H1 (cell line): ENCODE results near the gene NEO1. TPM values are rescaled to one million over a fixed set of nuclear protein-coding genes. Genes with fewer than 3 reads are reported as not detected.

Experiments
- BCL11A ChIP-seq, 2 experiments: IDR thresholded peaks; one replicate each; pipeline ENCODE4 v1.6.1; 2011; ENCODE audit warnings: low read depth in 2 of 2, low read length in 2 of 2, mild to moderate bottlenecking in 2 of 2
- GABPA ChIP-seq: IDR thresholded peaks from 2 replicates; pipeline ENCODE4 v1.6.1; 2011; ENCODE audit warnings: mild to moderate bottlenecking, low read length, moderate library complexity, borderline replicate concordance; ENCODE audit not compliant: insufficient read depth
- JUN ChIP-seq: IDR thresholded peaks from 2 replicates; pipeline ENCODE4 v1.6.1; 2011; ENCODE audit warnings: low read depth, mild to moderate bottlenecking, improper control_type of control experiment, low read length
- polyA plus RNA-seq, 7 experiments: library from polyadenylated mRNA; depleted of rRNA in 3 of 7; stranded (reverse) in 5 of 7; unstranded in 2 of 7; fragments of >200 nt in 5 of 7; fragments of 200-250 nt in 2 of 7; gene quantifications; 1 replicate in 5 of 7; 2 replicates in 1 of 7; 4 replicates in 1 of 7; pipeline versions ENCODE4 v1.2.1 to v1.2.3, GENCODE V29; 2011 to 2013; ENCODE audit warnings: missing spikeins in 2 of 7, mixed read lengths in 2 of 7
- total RNA-seq: library from RNA; stranded (reverse); fragmentation: NEBNext Ultra II Directional; extraction: Animal tissue kit (Norgen Biotek cat#: 25700); gene quantifications from 2 replicates; pipeline ENCODE4 v1.2.1, GENCODE V29; 2021

NEO1 gene
- total and polyA plus RNA-seq, 2 of the 8 experiments (the other 6 are each of a cell fraction or from before 2014, with no cell fraction given): 36.0 to 51.0 TPM

DNA sequence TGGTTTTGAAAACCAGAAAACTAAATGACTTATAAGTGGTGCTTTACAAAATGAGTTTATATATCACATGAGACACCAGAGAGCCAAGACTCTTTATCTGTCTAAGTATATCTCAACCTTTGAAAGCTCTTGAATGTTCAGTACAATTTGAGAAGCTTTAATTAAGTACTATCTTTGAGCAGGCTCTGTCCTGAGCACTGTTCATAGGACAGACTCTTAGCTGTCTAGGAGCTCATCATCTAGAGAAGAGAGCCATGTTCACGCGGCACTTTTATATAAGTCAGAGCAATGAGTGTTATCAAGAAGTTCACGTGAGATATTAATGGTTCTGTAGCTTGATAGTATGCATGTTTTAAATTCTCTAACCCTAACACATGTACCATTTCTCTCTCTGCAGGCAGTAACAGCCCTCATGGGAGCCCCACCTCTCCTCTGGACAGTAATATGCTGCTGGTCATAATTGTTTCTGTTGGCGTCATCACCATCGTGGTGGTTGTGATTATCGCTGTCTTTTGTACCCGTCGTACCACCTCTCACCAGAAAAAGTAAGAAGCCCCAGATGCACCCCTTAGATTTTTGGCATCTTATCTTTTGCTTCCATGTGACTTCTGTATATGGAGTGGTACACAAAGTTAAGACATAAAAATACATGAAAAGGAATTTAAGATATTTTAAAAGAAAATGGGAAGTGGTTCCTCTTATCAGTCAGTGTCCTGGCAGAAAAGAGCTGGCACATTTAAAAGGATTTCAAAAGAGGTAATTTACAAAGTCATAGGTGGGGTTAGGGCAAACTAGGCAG lies 230.5 kb downstream of the NEO1 start (continued):
- TF ChIP-seq GABPA (no peak), JUN (no peak), BCL11A (IDR thresholded peaks at IDR 0.05; ENCODE audit: low read depth in 2 of 2, low read length in 2 of 2) (no peak)
